PC-9 (cell line): ENCODE measurements around the gene HIGD1A. TPM values are rescaled to one million over a fixed set of nuclear protein-coding genes. Genes with fewer than 3 reads are reported as not detected.

Experiments
- BruUV-seq: library from RNA; stranded (reverse); fragments of 400-500 nt; replicated peaks from 2 replicates; lab custom pipeline; 2021; lab: Mats Ljungman, UMichigan
- CTCF ChIA-PET: fragments of 300-600 bp; sonication (Branson Sonifier 250); formaldehyde crosslinking; loops from one replicate; lab custom pipeline; 2022; ENCODE audit warnings: antibody characterized with exemption; lab: Charles Lee
- POLR2A ChIA-PET: fragments of 300-600 bp; sonication (Branson Sonifier 250); formaldehyde crosslinking; loops from one replicate; lab custom pipeline; 2022; ENCODE audit warnings: antibody characterized with exemption; ENCODE audit not compliant: unreplicated experiment; lab: Charles Lee
- DNase-seq, 2 experiments: peaks; one replicate each; pipeline versions ENCODE4 v3.0.0 to v3.0.0-alpha.2; 2015 to 2022; ENCODE audit warnings: mixed read lengths in 1 of 2
- H2AFZ ChIP-seq: fragments of 200-600 bp; sonication (generic); 2 replicates; pipeline ENCODE4 v1.8.1; 2017; ENCODE audit warnings: antibody characterized with exemption
- H3F3A ChIP-seq: fragments of 200-600 bp; sonication (generic); 2 replicates; pipeline ENCODE4 v1.8.1; 2017; ENCODE audit warnings: antibody characterized with exemption, mild to moderate bottlenecking, low read depth; ENCODE audit not compliant: insufficient read depth
- H3K27ac ChIP-seq: fragments of 200-600 bp; sonication (generic); 2 replicates; pipeline ENCODE4 v1.6.1; 2016; ENCODE audit warnings: mixed run types
- H3K27me3 ChIP-seq: fragments of 200-600 bp; sonication (generic); 2 replicates; pipeline ENCODE4 v1.6.1; 2016; ENCODE audit warnings: low read depth, mixed run types; ENCODE audit not compliant: insufficient read depth
- H3K36me3 ChIP-seq: fragments of 200-600 bp; sonication (generic); 2 replicates; pipeline ENCODE4 v1.6.1; 2016; ENCODE audit warnings: low read depth, mixed run types
- H3K4me1 ChIP-seq: fragments of 200-600 bp; sonication (generic); replicated peaks from 2 replicates; pipeline ENCODE4 v1.6.1; 2016; ENCODE audit warnings: mixed run types; ENCODE audit not compliant: insufficient read depth
- H3K4me2 ChIP-seq: fragments of 200-600 bp; sonication (generic); 2 replicates; pipeline ENCODE4 v1.6.1; 2017; ENCODE audit warnings: mixed run types
- H3K4me3 ChIP-seq: fragments of 200-600 bp; sonication (generic); 2 replicates; pipeline ENCODE4 v1.6.1; 2016; ENCODE audit warnings: mixed run types
- H3K79me2 ChIP-seq: fragments of 200-600 bp; sonication (generic); 2 replicates; pipeline ENCODE4 v1.6.1; 2017; ENCODE audit warnings: low read depth, mixed run types
- H3K9me2 ChIP-seq: fragments of 200-600 bp; sonication (generic); 2 replicates; pipeline ENCODE4 v1.8.1; 2017; ENCODE audit warnings: mild to moderate bottlenecking; ENCODE audit not compliant: insufficient read depth
- H3K9me3 ChIP-seq: fragments of 200-600 bp; sonication (generic); 2 replicates; pipeline ENCODE4 v1.8.1; 2016; ENCODE audit warnings: low read depth; ENCODE audit not compliant: insufficient read depth
- H4K20me1 ChIP-seq: fragments of 200-600 bp; sonication (generic); 2 replicates; pipeline ENCODE4 v1.8.1; 2017; ENCODE audit not compliant: insufficient read depth
- EZH2 ChIP-seq: fragments of 200-600 bp; sonication (generic); IDR thresholded peaks from 2 replicates; pipeline ENCODE4 v1.8.0; 2017; ENCODE audit warnings: antibody characterized with exemption, low read depth
- intact Hi-C: fragments of 100-400 bp; cut with micrococcal nuclease; formaldehyde crosslinking; loops from one replicate; pipeline ENCODE4 v1.10.0; 2022; ENCODE audit not compliant: unreplicated experiment
- total RNA-seq: library from RNA; stranded (reverse); gene quantifications from 2 replicates; pipeline ENCODE4 v1.2.3, GENCODE V29; 2021
- TF ChIP-seq, protein P1 (sequence below): fragments of 200-600 bp; sonication (generic); conservative IDR thresholded peaks from 2 replicates; pipeline ENCODE4 v1.6.1; 2017; ENCODE audit warnings: mixed run types, antibody characterized with exemption, mild to moderate bottlenecking, moderate library complexity

Gene HIGD1A
- total RNA-seq, 1 experiment from 2014 or later = 69.7 TPM

DNA sequence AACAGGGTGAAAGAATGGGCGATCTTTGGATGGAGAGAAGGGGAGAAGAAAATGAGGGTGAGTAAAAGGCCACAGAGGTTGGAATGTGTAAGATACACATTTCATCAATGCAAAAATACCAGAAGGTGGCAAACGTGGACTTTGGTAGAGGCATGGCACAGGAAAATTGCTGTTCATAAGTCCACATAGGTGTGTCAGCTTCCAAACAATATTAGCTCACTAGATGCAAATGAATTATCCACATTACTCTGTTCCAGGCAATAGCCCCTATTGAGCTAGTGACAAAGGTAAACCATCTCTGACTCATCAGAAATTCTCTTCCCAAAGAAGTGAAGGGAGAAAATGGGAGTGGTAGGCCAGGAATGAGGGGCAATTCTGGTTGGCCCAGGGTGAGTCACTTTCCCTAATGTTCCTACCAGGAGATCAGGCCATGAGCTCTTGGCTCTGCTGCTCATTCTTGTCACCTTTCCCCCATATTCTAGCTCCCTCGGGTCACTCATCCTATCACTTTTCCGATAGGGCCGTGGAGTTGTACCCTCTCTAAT is 24.9 kb upstream of the HIGD1A start:
- Histone ChIP-seq H3K9me2 (no peaks in the 10 kb centered on the region), H4K20me1 (no peaks in the 10 kb centered on the region), H3K79me2 (peaks cover 69% of the 10 kb centered on the region), H3K4me3 (peak overlapping the region; percentile 30; the same call in 1 of the 2 replicates), H3K9me3 (no peaks in the 10 kb centered on the region), H3K4me2 (peak overlapping the region; percentile 70), H2AFZ (no peak overlapping the region), H3K27ac (peak overlapping the region; percentile 90), H3K27me3 (no peaks in the 10 kb centered on the region), H3K4me1 (peaks cover 76% of the 10 kb centered on the region), H3K36me3 (no peaks in the 10 kb centered on the region), H3F3A (peaks cover 33% of the 10 kb centered on the region; the same call in 1 of the 2 replicates)
- POLR2A ChIA-PET = no interaction called here
- CTCF ChIA-PET = interaction anchor here (0.7 to 0.9 kb wide), 4 partner anchors 10 to 145 kb away, joined by 3 to 6 read pairs (median 3); no protein-coding TSS in a partner anchor
- TF ChIP-seq, protein P1, sequence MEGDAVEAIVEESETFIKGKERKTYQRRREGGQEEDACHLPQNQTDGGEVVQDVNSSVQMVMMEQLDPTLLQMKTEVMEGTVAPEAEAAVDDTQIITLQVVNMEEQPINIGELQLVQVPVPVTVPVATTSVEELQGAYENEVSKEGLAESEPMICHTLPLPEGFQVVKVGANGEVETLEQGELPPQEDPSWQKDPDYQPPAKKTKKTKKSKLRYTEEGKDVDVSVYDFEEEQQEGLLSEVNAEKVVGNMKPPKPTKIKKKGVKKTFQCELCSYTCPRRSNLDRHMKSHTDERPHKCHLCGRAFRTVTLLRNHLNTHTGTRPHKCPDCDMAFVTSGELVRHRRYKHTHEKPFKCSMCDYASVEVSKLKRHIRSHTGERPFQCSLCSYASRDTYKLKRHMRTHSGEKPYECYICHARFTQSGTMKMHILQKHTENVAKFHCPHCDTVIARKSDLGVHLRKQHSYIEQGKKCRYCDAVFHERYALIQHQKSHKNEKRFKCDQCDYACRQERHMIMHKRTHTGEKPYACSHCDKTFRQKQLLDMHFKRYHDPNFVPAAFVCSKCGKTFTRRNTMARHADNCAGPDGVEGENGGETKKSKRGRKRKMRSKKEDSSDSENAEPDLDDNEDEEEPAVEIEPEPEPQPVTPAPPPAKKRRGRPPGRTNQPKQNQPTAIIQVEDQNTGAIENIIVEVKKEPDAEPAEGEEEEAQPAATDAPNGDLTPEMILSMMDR = no peak
- no peak for TF ChIP-seq EZH2
- BruUV-seq = no TSS peak
- peak; percentile 52 to 97 for DNase-seq
- intact Hi-C loops = loop anchor here (2.0 kb wide), 1 partner anchor 24 kb away; the partner anchor contains the start of gene HIGD1A

DNA sequence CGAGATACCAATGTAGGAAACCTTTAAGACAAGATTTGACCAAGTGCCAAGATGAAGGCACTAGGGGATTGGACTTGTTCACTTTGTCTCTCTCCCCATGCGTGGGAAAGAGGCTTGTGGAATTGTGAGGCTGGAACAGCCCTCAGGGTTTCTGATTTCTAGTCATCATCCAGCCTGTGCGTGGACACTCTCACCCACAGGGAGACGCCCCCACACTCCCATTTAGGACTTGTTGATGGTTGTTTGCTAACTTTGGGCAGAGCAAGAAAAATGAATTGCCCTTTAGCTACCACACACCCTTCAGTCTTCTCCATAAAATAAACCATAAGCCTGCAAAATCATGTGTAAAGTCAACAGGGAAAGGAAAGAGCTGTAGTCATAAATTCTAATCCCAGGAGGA is 23.4 kb upstream of the HIGD1A start:
- H2AFZ ChIP-seq = no peak overlapping the region
- peak in 1 of 2 experiments; percentile 47 for DNase-seq
- no peaks in the 10 kb centered on the region for H3K9me3 ChIP-seq
- peaks cover 40% of the 10 kb centered on the region for H3F3A ChIP-seq
- intact Hi-C loops = loop anchor here (2.0 kb wide), 1 partner anchor 23 kb away; the partner anchor contains the start of gene HIGD1A
- no peaks in the 10 kb centered on the region for H3K27me3 ChIP-seq
- H3K36me3 ChIP-seq = peaks cover 3% of the 10 kb centered on the region; the same call in 1 of the 2 replicates
- H3K4me1 ChIP-seq = peaks cover 80% of the 10 kb centered on the region
- H3K9me2 ChIP-seq = no peaks in the 10 kb centered on the region
- ChIA-PET CTCF (no interaction called here), POLR2A (no interaction called here)
- H3K4me3 ChIP-seq = 0 out of 2 replicates have a peak overlapping the region, but pooled peaks have one; percentile 1
- H3K27ac ChIP-seq = peak overlapping the region; percentile 90
- H3K4me2 ChIP-seq = peak overlapping the region; percentile 52
- BruUV-seq = no TSS peak
- TF ChIP-seq EZH2 = no peak
- TF ChIP-seq, protein P1 = no peak
- no peaks in the 10 kb centered on the region for H4K20me1 ChIP-seq
- H3K79me2 ChIP-seq = peaks cover 81% of the 10 kb centered on the region

- Histone ChIP-seq H3K4me3 (peak overlapping the region; percentile 1; the same call in 1 of the 2 replicates), H3K4me2 (peak overlapping the region; percentile 52), H3K9me2 (no peaks in the 10 kb centered on the region), H3K36me3 (peaks cover 3% of the 10 kb centered on the region; the same call in 1 of the 2 replicates), H3K4me1 (peaks cover 80% of the 10 kb centered on the region), H3F3A (peaks cover 40% of the 10 kb centered on the region), H3K27ac (peak overlapping the region; percentile 90), H2AFZ (no peak overlapping the region), H3K9me3 (no peaks in the 10 kb centered on the region), H4K20me1 (no peaks in the 10 kb centered on the region), H3K27me3 (no peaks in the 10 kb centered on the region), H3K79me2 (peaks cover 86% of the 10 kb centered on the region)
- DNase-seq = peak in 1 of 2 experiments; percentile 60
- POLR2A ChIA-PET = no interaction called here
- BruUV-seq = no TSS peak
- CTCF ChIA-PET = no interaction called here
- intact Hi-C loops = no loop called here
- no peak for TF ChIP-seq EZH2
- TF ChIP-seq, protein P1 = no peak
These were observed 22.7 kb upstream of the HIGD1A start for GRCh38 chr3:42827023-42827422.
